Liver (tissue), 9 donors: ENCODE results near the gene INPP5A. TPM values are rescaled to one million over a fixed set of nuclear protein-coding genes. Genes with fewer than 3 reads are reported as not detected.

ENCODE experiments used
- DNase-seq: peaks from one replicate; pipeline ENCODE4 v3.0.0-alpha.2; 2017; ENCODE audit warnings: low spot score
- H3K27ac ChIP-seq, 2 donors: one replicate each; pipeline ENCODE4 v1.7.0; 2013; ENCODE audit warnings: inconsistent platforms in 2 of 2, low read length in 2 of 2, control low read depth in 1 of 2, low read depth in 1 of 2, mild to moderate bottlenecking in 1 of 2
- H3K27me3 ChIP-seq, 4 donors: one replicate each; pipeline versions ENCODE4 v1.6.1 to v1.7.0; 2013; ENCODE audit warnings: low read length in 3 of 4, inconsistent platforms in 1 of 4, mild to moderate bottlenecking in 1 of 4, moderate library complexity in 1 of 4; ENCODE audit not compliant: control insufficient read depth in 4 of 4, insufficient read depth in 4 of 4
- H3K36me3 ChIP-seq, 4 donors: one replicate each; pipeline versions ENCODE4 v1.6.1 to v1.7.0; 2013; ENCODE audit warnings: low read length in 3 of 4, mild to moderate bottlenecking in 3 of 4, low read depth in 1 of 4, moderate library complexity in 1 of 4; ENCODE audit not compliant: control insufficient read depth in 4 of 4, insufficient read depth in 3 of 4
- H3K4me1 ChIP-seq, 4 donors: one replicate each; pipeline versions ENCODE4 v1.6.1 to v1.7.0; 2013; ENCODE audit warnings: low read length in 3 of 4, mild to moderate bottlenecking in 3 of 4, moderate library complexity in 1 of 4; ENCODE audit not compliant: control insufficient read depth in 4 of 4, insufficient read depth in 4 of 4
- H3K4me3 ChIP-seq, 3 donors: one replicate each; pipeline versions ENCODE4 v1.6.1 to v1.7.0; 2013; ENCODE audit warnings: low read length in 3 of 3, control low read depth in 1 of 3, low read depth in 1 of 3, mild to moderate bottlenecking in 1 of 3
- H3K9ac ChIP-seq, 2 donors: one replicate each; pipeline ENCODE4 v1.7.0; 2013; ENCODE audit warnings: low read length in 2 of 2, mild to moderate bottlenecking in 2 of 2, moderate library complexity in 2 of 2, control low read depth in 1 of 2, low read depth in 1 of 2
- H3K9me3 ChIP-seq, 4 donors: one replicate each; pipeline versions ENCODE4 v1.6.1 to v1.7.0; 2013; ENCODE audit warnings: low read length in 3 of 4; ENCODE audit not compliant: control insufficient read depth in 4 of 4
- ATF3 ChIP-seq: IDR thresholded peaks from 2 replicates; pipeline ENCODE4 v1.6.1; 2016; ENCODE audit warnings: antibody characterized with exemption
- EGR1 ChIP-seq, 2 donors: IDR thresholded peaks; 2 replicates each; pipeline ENCODE4 v1.6.1; 2016 to 2018; ENCODE audit warnings: antibody characterized with exemption in 2 of 2, low read depth in 2 of 2
- FOXA1 ChIP-seq: IDR thresholded peaks from 2 replicates; pipeline ENCODE4 v1.6.1; 2016; ENCODE audit warnings: antibody characterized with exemption
- FOXA2 ChIP-seq: IDR thresholded peaks from 2 replicates; pipeline ENCODE4 v1.6.1; 2016; ENCODE audit warnings: antibody characterized with exemption
- GABPA ChIP-seq, 2 donors: IDR thresholded peaks in 1 of 2; conservative IDR thresholded peaks in 1 of 2; 2 replicates each; pipeline ENCODE4 v1.6.1; 2016; ENCODE audit warnings: antibody characterized with exemption in 2 of 2, mild to moderate bottlenecking in 1 of 2, moderate library complexity in 1 of 2
- HNF4A ChIP-seq, 2 donors: conservative IDR thresholded peaks; 2 replicates each; pipeline ENCODE4 v1.6.1; 2016; ENCODE audit warnings: antibody characterized with exemption in 2 of 2, mild to moderate bottlenecking in 2 of 2
- HNF4G ChIP-seq: IDR thresholded peaks from 2 replicates; pipeline ENCODE4 v1.6.1; 2016; ENCODE audit warnings: antibody characterized with exemption
- MAX ChIP-seq: IDR thresholded peaks from 2 replicates; pipeline ENCODE4 v1.6.1; 2016; ENCODE audit warnings: antibody characterized with exemption
- NR2F2 ChIP-seq: IDR thresholded peaks from 2 replicates; pipeline ENCODE4 v1.6.1; 2016; ENCODE audit warnings: antibody characterized with exemption
- RAD21 ChIP-seq, 2 donors: IDR thresholded peaks; 2 replicates each; pipeline ENCODE4 v1.6.1; 2016; ENCODE audit warnings: antibody characterized with exemption in 2 of 2, mild to moderate bottlenecking in 2 of 2
- REST ChIP-seq: IDR thresholded peaks from 2 replicates; pipeline ENCODE4 v1.6.1; 2016; ENCODE audit warnings: antibody characterized with exemption, mild to moderate bottlenecking
- RXRA ChIP-seq, 2 donors: IDR thresholded peaks; 2 replicates each; pipeline ENCODE4 v1.6.1; 2017 to 2018; ENCODE audit warnings: antibody characterized with exemption in 2 of 2, mild to moderate bottlenecking in 1 of 2
- SP1 ChIP-seq: IDR thresholded peaks from 2 replicates; pipeline ENCODE4 v1.6.1; 2018; ENCODE audit warnings: antibody characterized with exemption, mild to moderate bottlenecking
- TAF1 ChIP-seq: conservative IDR thresholded peaks from 2 replicates; pipeline ENCODE4 v1.6.1; 2016; ENCODE audit warnings: antibody characterized with exemption, mild to moderate bottlenecking
- YY1 ChIP-seq: IDR thresholded peaks from 2 replicates; pipeline ENCODE4 v1.6.1; 2016; ENCODE audit warnings: antibody characterized with exemption, mild to moderate bottlenecking
- WGBS: extraction: QIAGEN DNeasy Blood & Tissue Kit; methylation state at CpG from one replicate; pipeline ENCODE4 v1.1.7; 2013; 5-methylcytosine and 5-hydroxymethylcytosine counted together
- polyA plus RNA-seq, 2 donors: library from polyadenylated mRNA; stranded (reverse) in 1 of 2; unstranded in 1 of 2; fragments of 200-250 nt in 1 of 2; fragments of >200 nt in 1 of 2; fragmentation: Nextera tagmentation in 1 of 2; extraction: Ambion mirVana in 1 of 2; gene quantifications; one replicate each; pipeline versions ENCODE4 v1.2.1 to v1.2.3, GENCODE V29; 2013 to 2015
- total RNA-seq, 2 donors: library from RNA; depleted of rRNA; stranded (reverse); fragments of >200 nt; gene quantifications; one replicate each; pipeline ENCODE4 v1.2.3, GENCODE V29; 2014
- donor health status: healthy.
- donor health status: healthy.
- donor health status: healthy.
- donor health status: healthy.
- donor health status: healthy.

Gene INPP5A
- total and polyA plus RNA-seq, 4 donors, result 4.3 to 26.5 (median 10.9) TPM

- TF ChIP-seq TAF1 (no peak), MAX (no peak)
Measured at GRCh38 chr10:132626019-132626760, 88.6 kb downstream of the INPP5A start (continued).

- H3K27ac ChIP-seq, result no peak overlapping the region
- no peaks in the 10 kb centered on the region for H3K27me3 ChIP-seq
- H3K9me3 ChIP-seq, result no peaks in the 10 kb centered on the region
- no peak for DNase-seq
- no peak overlapping the region for H3K4me3 ChIP-seq
- H3K4me1 ChIP-seq, result peaks cover 0 to 20% (median 4%) of the 10 kb centered on the region in 4 donors
- WGBS, result 93% methylated on average over 36 of the region's 36 CpGs
- no peak for TF ChIP-seq RAD21 (IDR thresholded peaks at IDR 0.05)
- TF ChIP-seq SP1, result no peak
- no peak for TF ChIP-seq HNF4A (conservative IDR thresholded peaks at IDR 0.05)
- TF ChIP-seq FOXA1, result no peak
- no peak for TF ChIP-seq RXRA (IDR thresholded peaks at IDR 0.05)
- no peak for TF ChIP-seq YY1
- no peak for TF ChIP-seq MAX
- no peak for TF ChIP-seq FOXA2
- TF ChIP-seq REST, result no peak
- TF ChIP-seq TAF1, result no peak
- TF ChIP-seq EGR1 (IDR thresholded peaks at IDR 0.05; ENCODE audit: low read depth in 2 of 2), result no peak
- TF ChIP-seq ATF3, result no peak
- TF ChIP-seq GABPA (IDR thresholded peaks at IDR 0.05 in 1 of 2, conservative IDR thresholded peaks at IDR 0.05 in 1 of 2), result no peak
- TF ChIP-seq HNF4G, result no peak
- no peak for TF ChIP-seq NR2F2
- no peaks in the 10 kb centered on the region for H3K36me3 ChIP-seq
- H3K9ac ChIP-seq, result no peak overlapping the region
Measured at GRCh38 chr10:132626761-132627665, 89.4 kb downstream of the INPP5A start.
